ENCODE results near the gene BFSP2.

GRCh38 chr3:133401374-133402135, 1.7 kb downstream of the BFSP2 start:
- TF ChIP-seq CTCF (IDR thresholded peaks at IDR 0.05), result no peak
- no peak for TF ChIP-seq POLR2A (IDR thresholded peaks at IDR 0.05)
